Thyroid gland (tissue), 4 donors: ENCODE results near the gene PSKH1.

ENCODE experiments used
- CTCF ChIP-seq, 6 experiments: fragments of 200-600 bp in 3 of 6; fragments of 450-650 bp in 3 of 6; sonication (generic) in 3 of 6; IDR thresholded peaks; one replicate each; pipeline ENCODE4 v1.5.1; 2016 to 2019; ENCODE audit warnings: antibody characterized with exemption in 6 of 6, mild to moderate bottlenecking in 2 of 6, inconsistent platforms in 1 of 6, moderate library complexity in 1 of 6
- POLR2A ChIP-seq, 2 donors: fragments of 450-650 bp; IDR thresholded peaks; one replicate each; pipeline ENCODE4 v1.6.1; 2017; ENCODE audit warnings: antibody characterized with exemption in 2 of 2, mild to moderate bottlenecking in 2 of 2, moderate library complexity in 1 of 2

GRCh38 chr16:67857547-67858233, 35.4 kb upstream of the PSKH1 start:
- no peak for TF ChIP-seq CTCF (IDR thresholded peaks at IDR 0.05)
- no peak for TF ChIP-seq POLR2A (IDR thresholded peaks at IDR 0.05)
